ENCODE results near the gene SPSB4. TPM values are rescaled to one million over a fixed set of nuclear protein-coding genes. Genes with fewer than 3 reads are reported as not detected.

Gene SPSB4
- total and polyA plus RNA-seq, 10 of the 15 experiments (the other 5 are each of a cell fraction or from before 2014, with no cell fraction given), result not detected

- no peak for TF ChIP-seq PRDM15 (CRISPR knock-in tag; IDR thresholded peaks at IDR 0.05)
Measured at GRCh38 chr3:141059816-141060215, 8.7 kb downstream of the SPSB4 start (continued).

- Histone ChIP-seq H3K36me3 (ENCODE audit: control insufficient read depth in 2 of 2, insufficient read depth in 2 of 2, low read length in 1 of 2) (no peaks in the 10 kb centered on the region), H3K4me2 (ENCODE audit: control insufficient read depth, insufficient read depth) (no peak overlapping the region), H2AFZ (ENCODE audit: control insufficient read depth, low read depth, low read length) (no peak overlapping the region), H3K27me3 (replicated peaks in 1 of 2; ENCODE audit: control insufficient read depth in 2 of 2, insufficient read depth in 2 of 2, low read length in 1 of 2) (peaks cover 0 to 2% of the 10 kb centered on the region in 2 experiments; a peak in 3 of 4 replicates), H3K4me3 (no peak overlapping the region), H4K20me1 (ENCODE audit: control insufficient read depth, insufficient read depth) (no peaks in the 10 kb centered on the region), H3K4me1 (ENCODE audit: control insufficient read depth, insufficient read depth, low read length) (no peaks in the 10 kb centered on the region), H3K79me2 (ENCODE audit: control insufficient read depth, insufficient read depth, low read length) (no peaks in the 10 kb centered on the region), H3K9me3 (replicated peaks; ENCODE audit: control insufficient read depth, insufficient read depth, low read length) (no peaks in the 10 kb centered on the region), H3K9ac (ENCODE audit: control insufficient read depth, insufficient read depth, low read length) (no peak overlapping the region), H3K27ac (ENCODE audit: control insufficient read depth, insufficient read depth) (no peak overlapping the region)
- no peak for TF ChIP-seq CREB1 (IDR thresholded peaks at IDR 0.05; ENCODE audit: low read depth)
- no peak for TF ChIP-seq ZZZ3 (IDR thresholded peaks at IDR 0.05; ENCODE audit: control insufficient read depth, insufficient read length, low read depth)
- TF ChIP-seq RELA (IDR thresholded peaks at IDR 0.05; ENCODE audit: borderline replicate concordance, partially characterized antibody), result no peak
- TF ChIP-seq JUND (IDR thresholded peaks at IDR 0.05; ENCODE audit: low read depth, low read length), result no peak
- TF ChIP-seq RB1 (IDR thresholded peaks at IDR 0.05; ENCODE audit: borderline replicate concordance), result no peak
- TF ChIP-seq CHD1 (IDR thresholded peaks at IDR 0.05; ENCODE audit: low read depth, low read length), result no peak
- no peak for TF ChIP-seq SRF (IDR thresholded peaks at IDR 0.05; ENCODE audit: low read depth in 2 of 2, low read length in 2 of 2)
- no peak for TF ChIP-seq EGR1 (IDR thresholded peaks at IDR 0.05; ENCODE audit: borderline replicate concordance in 1 of 2, low read depth in 2 of 2, low read length in 2 of 2)
- BruUV-seq (replicated peaks), result no TSS peak
- no peak for ATAC-seq
- intact Hi-C loops (cut with micrococcal nuclease; ENCODE audit: unreplicated experiment), result no loop called here
- WGBS (ENCODE audit: insufficient coverage, insufficient replicate concordance, low lambda C conversion rate, missing lambda C conversion rate), result 42% methylated on average over 3 of the region's 3 CpGs
- in situ Hi-C loops (cut with MboI), result no loop called here
- CTCF ChIA-PET, result no interaction called here
- RAD21 ChIA-PET (ENCODE audit: unreplicated experiment), result no interaction called here
- SMC1A ChIA-PET (ENCODE audit: uncharacterized antibody, unreplicated experiment), result no interaction called here
- no peak for DNase-seq (ENCODE audit: low read depth, low spot score)
- no peak for FAIRE-seq
- POLR2A ChIA-PET, result no interaction called here
Measured at GRCh38 chr3:141060327-141060726, 9.2 kb downstream of the SPSB4 start.

Data from GM12878 (cell line).